CD4-positive, alpha-beta T cell treated with Interleukin-21 for 1 hour (primary cell): ENCODE data around the gene CLIC3.
A peak's percentile ranks its signal among the peaks of the same experiment; 100 is the strongest.
"Not testable (repeated sequence)": the region's sequence is repeated elsewhere in the genome, so short reads cannot be mapped to it uniquely, and the experiment has no call there.

Experiments used
- DNase-seq: peaks from one replicate; pipeline ENCODE4 v3.0.0-alpha.2; 2020

The CLIC3 gene

GRCh38 chr9:136996361-136997292, at the start of gene CLIC3:
Gene CLIC3 (minus strand): TSS chr9:136996568. CDS start chr9:136996543, 25 bp downstream.
- peak; percentile 66 for DNase-seq

- DNase-seq, result no peak
Observed at GRCh38 chr9:137045294-137046087, 49.1 kb upstream of the CLIC3 start.

GRCh38 chr9:137044502-137045177, 48.3 kb upstream of the CLIC3 start:
- no peak for DNase-seq

- no peak for DNase-seq
Observed at GRCh38 chr9:137044037-137044436, 47.7 kb upstream of the CLIC3 start.

GRCh38 chr9:137042751-137043727, 46.7 kb upstream of the CLIC3 start:
- DNase-seq, result no peak

GRCh38 chr9:137041124-137041523, 44.8 kb upstream of the CLIC3 start:
- no peak for DNase-seq

- no peak for DNase-seq
Observed at GRCh38 chr9:137040568-137040967, 44.2 kb upstream of the CLIC3 start.

- DNase-seq, result no peak
Observed at GRCh38 chr9:137039611-137040366, 43.4 kb upstream of the CLIC3 start.

- no peak for DNase-seq
Observed at GRCh38 chr9:137038916-137039315, 42.5 kb upstream of the CLIC3 start.

GRCh38 chr9:137037483-137037882, 41.1 kb upstream of the CLIC3 start:
- no peak for DNase-seq

- no peak for DNase-seq
Observed at GRCh38 chr9:137037035-137037434, 40.7 kb upstream of the CLIC3 start.

GRCh38 chr9:137035937-137036336, 39.6 kb upstream of the CLIC3 start:
- no peak for DNase-seq

- DNase-seq, result no peak
Observed at GRCh38 chr9:137035507-137035834, 39.1 kb upstream of the CLIC3 start.

GRCh38 chr9:137034709-137035506, 38.5 kb upstream of the CLIC3 start:
- DNase-seq, result peak; percentile 88

GRCh38 chr9:137034039-137034708, 37.8 kb upstream of the CLIC3 start:
- DNase-seq, result no peak

- DNase-seq, result not testable (repeated sequence)
Observed at GRCh38 chr9:137033481-137033880, 37.1 kb upstream of the CLIC3 start.

GRCh38 chr9:137032858-137033257, 36.5 kb upstream of the CLIC3 start:
- DNase-seq, result peak; percentile 40

- peak; percentile 56 for DNase-seq
Observed at GRCh38 chr9:137031904-137032640, 35.7 kb upstream of the CLIC3 start, which contains the start of gene FUT7. Gene FUT7 (minus strand): TSS chr9:137032088. CDS start chr9:137031991, 97 bp downstream.
